ENCODE measurements around the gene PIP4K2C.
"Not testable (repeated sequence)": the region's sequence is repeated elsewhere in the genome, so short reads cannot be mapped to it uniquely, and the experiment has no call there.

PIP4K2C gene

DNA sequence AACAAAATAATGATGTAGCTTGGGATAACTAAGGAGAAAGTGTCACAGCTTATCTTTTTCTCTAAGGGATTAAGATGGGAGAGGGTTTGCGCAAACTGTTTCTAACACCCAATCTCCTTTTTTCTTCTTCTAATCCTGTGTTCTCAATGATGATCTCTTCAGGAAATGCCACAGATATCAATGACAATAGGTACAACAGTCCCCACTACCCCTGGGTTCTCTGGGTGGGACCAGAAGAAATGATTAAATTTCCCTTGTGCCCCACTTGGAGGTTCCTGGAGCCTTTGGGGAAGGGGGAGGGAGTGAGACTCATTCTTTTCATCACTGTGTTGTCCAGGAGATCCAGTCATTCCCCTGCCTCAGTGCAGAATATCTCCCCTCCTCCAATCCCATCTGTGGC, 8.6 kb upstream of the PIP4K2C start:
- DNase-seq (ENCODE audit: low spot score in 2 of 2): no peak
- Mint-ChIP-seq H3K27me3 (peaks cover 10% of the 10 kb centered on the region), H3K27ac (ENCODE audit: low read depth) (no peak overlapping the region), H3K36me3 (ENCODE audit: insufficient read depth) (no peaks in the 10 kb centered on the region), H3K4me3 (no peak overlapping the region), H3K4me1 (peaks cover 8% of the 10 kb centered on the region), H3K9me3 (no peaks in the 10 kb centered on the region)
- ATAC-seq (replicated peaks; ENCODE audit: extremely low read depth, poor library complexity, severe bottlenecking): no peak

DNA sequence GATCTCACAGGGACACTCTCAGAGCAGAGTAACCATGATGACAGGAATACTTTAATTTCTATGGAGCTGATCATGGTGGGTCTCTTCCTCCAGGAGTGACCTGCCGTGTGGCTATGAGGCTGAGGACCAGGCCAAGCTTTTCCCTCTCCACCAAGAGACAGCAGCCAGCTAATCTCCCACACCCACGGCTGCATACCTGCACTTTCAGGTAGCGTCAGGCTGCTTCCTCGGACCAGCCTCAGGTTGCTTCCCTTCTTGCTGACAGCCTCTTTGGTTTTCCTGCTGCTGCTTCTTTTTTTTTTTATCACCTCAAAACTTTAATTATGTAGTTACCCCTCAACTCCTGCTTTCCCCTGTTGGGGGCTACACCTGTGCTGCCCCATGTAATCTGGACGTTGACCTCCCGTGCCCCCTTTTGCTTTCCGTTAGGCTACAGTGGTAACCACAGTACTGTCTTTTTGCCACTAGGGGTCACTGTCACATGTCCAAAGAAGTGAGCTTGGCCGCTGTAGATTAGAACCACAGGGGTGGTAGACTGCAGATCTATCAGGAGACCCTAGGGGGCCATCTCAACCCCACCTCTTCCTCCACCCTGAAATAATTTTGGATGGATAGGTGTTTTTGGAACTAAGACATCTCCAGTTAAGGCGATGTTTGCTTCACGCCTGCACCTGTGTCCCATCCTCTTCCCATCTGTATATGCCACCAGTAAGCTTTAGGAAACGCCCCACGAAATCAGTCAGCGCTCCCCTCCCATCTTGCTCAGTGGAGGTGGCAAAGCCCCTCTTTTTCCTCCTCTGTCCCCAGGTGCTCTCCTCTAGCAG, 7.8 kb upstream of the PIP4K2C start:
- peaks cover 8% of the 10 kb centered on the region for H3K4me1 Mint-ChIP-seq
- H3K27ac Mint-ChIP-seq (ENCODE audit: low read depth): no peak overlapping the region
- peaks cover 10% of the 10 kb centered on the region for H3K27me3 Mint-ChIP-seq
- H3K36me3 Mint-ChIP-seq (ENCODE audit: insufficient read depth): no peaks in the 10 kb centered on the region
- DNase-seq (ENCODE audit: low spot score in 2 of 2) (peak; percentile 48 to 66), ATAC-seq (replicated peaks; ENCODE audit: extremely low read depth, poor library complexity, severe bottlenecking) (peak; percentile 99)
- no peak overlapping the region for H3K4me3 Mint-ChIP-seq
- H3K9me3 Mint-ChIP-seq: no peaks in the 10 kb centered on the region

DNA sequence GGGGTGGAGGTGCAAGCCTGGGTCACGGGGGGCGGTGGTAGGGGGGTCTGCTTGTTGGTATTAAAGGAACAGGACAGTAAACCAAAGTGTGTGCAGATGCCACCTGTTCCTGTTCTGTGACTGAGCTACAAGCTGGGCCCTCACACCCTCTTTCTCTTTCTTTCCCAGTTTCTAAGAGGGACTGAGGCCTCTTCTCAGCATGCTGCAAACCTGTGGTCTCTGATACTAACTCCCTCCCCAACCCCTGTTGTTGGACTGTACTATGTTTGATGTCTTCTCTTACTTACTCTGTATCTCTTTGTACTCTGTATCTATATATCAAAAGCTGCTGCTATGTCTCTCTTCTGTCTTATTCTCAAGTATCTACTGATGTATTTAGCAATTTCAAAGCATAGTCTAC, 6.9 kb upstream of the PIP4K2C start:
- peaks cover 10% of the 10 kb centered on the region for H3K27me3 Mint-ChIP-seq

DNA sequence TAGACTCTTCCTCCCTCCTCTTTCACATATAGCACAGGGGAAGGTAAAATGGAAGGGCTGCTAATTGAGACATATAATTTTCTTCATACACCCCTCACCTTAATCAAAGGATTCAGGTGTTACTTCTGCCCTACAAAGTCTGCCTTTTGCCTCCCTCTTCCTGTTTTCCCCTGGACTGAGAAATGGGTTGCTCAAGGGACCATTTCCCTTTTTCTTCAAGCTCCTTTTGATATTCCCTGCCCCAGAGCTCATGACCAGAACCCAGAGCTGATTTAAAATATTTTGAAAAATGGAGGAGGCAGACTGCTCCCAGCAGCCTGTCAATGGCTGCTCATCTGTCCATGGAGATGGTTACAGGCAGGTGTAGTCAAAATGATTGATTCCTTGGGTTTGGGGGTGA, 6.3 kb upstream of the PIP4K2C start:
- Mint-ChIP-seq H3K9me3 (no peaks in the 10 kb centered on the region), H3K27ac (ENCODE audit: low read depth) (peak overlapping the region; percentile 36), H3K36me3 (ENCODE audit: insufficient read depth) (no peaks in the 10 kb centered on the region), H3K4me1 (peaks cover 8% of the 10 kb centered on the region), H3K4me3 (no peak overlapping the region), H3K27me3 (peaks cover 10% of the 10 kb centered on the region)
- ATAC-seq (replicated peaks; ENCODE audit: extremely low read depth, poor library complexity, severe bottlenecking) (no peak), DNase-seq (ENCODE audit: low spot score in 2 of 2) (no peak)

More for the DNA sequence above, 6.9 kb upstream of the PIP4K2C start:
- DNase-seq (ENCODE audit: low spot score in 2 of 2): no peak
- H3K4me1 Mint-ChIP-seq: peaks cover 8% of the 10 kb centered on the region
- no peaks in the 10 kb centered on the region for H3K9me3 Mint-ChIP-seq
- no peaks in the 10 kb centered on the region for H3K36me3 Mint-ChIP-seq (ENCODE audit: insufficient read depth)
- H3K4me3 Mint-ChIP-seq: no peak overlapping the region
- no peak for ATAC-seq (replicated peaks; ENCODE audit: extremely low read depth, poor library complexity, severe bottlenecking)
- H3K27ac Mint-ChIP-seq (ENCODE audit: low read depth): peak overlapping the region; percentile 36

DNA sequence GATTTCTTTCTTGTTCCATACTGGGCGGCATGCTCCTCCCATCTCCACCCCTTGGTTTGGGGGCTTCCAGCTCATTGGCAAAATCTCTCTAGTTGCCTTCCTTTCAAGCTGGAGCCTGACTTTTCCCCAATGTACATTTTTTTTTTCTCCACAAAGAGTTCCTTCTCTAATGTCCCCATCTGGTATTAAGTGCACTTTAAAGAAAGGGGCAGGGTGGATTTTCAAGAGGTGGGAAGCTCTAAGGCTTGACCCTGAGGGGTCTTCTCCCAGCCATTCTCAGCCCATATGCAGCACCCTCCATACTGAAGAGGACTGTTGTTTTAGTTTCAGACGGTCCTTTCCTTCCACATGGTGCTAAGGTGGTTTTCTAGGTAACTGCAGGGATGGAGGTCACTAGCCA, 5.8 kb upstream of the PIP4K2C start:
- Mint-ChIP-seq H3K4me3 (no peak overlapping the region), H3K4me1 (peaks cover 9% of the 10 kb centered on the region), H3K36me3 (ENCODE audit: insufficient read depth) (no peaks in the 10 kb centered on the region), H3K9me3 (no peaks in the 10 kb centered on the region), H3K27ac (ENCODE audit: low read depth) (no peak overlapping the region), H3K27me3 (peaks cover 10% of the 10 kb centered on the region)
- ATAC-seq (replicated peaks; ENCODE audit: extremely low read depth, poor library complexity, severe bottlenecking) (no peak), DNase-seq (ENCODE audit: low spot score in 2 of 2) (no peak)

DNA sequence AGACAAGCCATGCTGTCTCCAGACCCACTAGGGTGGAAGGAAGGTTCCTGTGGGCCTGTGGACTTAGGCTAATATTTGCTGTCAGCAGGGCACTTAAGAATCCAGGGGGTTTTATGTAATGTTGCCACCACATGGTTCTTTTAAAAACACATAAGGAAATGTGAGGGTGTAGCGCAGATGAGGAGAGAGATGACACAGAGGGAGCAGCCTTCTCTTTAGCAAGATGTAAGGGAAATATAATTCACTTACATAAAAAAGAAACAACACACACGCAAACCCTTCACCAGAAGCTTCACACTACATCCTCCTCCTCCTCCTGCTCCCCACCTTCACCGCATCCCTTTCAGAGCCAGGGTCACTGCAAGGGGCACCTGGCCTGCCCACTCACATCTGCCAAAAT, 4.9 kb upstream of the PIP4K2C start:
- no peak overlapping the region for H3K27ac Mint-ChIP-seq (ENCODE audit: low read depth)
- H3K4me1 Mint-ChIP-seq: peaks cover 15% of the 10 kb centered on the region
- ATAC-seq (replicated peaks; ENCODE audit: extremely low read depth, poor library complexity, severe bottlenecking) (no peak), DNase-seq (ENCODE audit: low spot score in 2 of 2) (no peak)
- no peaks in the 10 kb centered on the region for H3K9me3 Mint-ChIP-seq
- H3K4me3 Mint-ChIP-seq: no peak overlapping the region
- no peaks in the 10 kb centered on the region for H3K36me3 Mint-ChIP-seq (ENCODE audit: insufficient read depth)
- H3K27me3 Mint-ChIP-seq: peaks cover 10% of the 10 kb centered on the region

DNA sequence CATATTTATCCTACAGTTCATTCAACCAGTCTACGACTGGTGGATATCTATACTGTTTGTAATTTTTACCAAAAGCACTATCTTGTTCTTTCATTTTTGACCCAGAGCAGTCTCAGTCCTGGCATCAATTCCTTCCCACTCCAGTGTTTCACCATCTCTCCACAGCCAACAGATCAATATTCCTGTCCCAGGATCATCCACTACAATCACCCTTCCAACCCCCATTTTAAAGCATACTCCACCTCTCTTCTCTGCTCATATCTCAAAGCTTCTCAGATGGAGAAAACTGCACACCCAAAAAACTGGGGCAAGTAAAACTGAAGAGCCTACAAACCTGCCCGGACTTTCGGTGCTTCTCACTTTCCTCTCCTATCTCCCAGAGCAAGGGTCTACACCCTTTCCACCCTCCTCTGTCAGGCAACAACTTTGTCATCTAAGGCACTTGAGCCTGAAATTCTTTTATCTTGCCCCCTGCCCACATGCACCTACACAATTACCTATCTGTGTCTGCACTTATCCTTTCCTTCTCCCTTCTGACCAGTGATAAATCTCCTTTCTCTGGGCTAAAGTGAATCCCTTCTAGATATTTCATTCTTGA, 4.1 kb upstream of the PIP4K2C start:
- H3K9me3 Mint-ChIP-seq: no peaks in the 10 kb centered on the region
- H3K4me3 Mint-ChIP-seq: no peak overlapping the region
- ATAC-seq (replicated peaks; ENCODE audit: extremely low read depth, poor library complexity, severe bottlenecking): no peak
- H3K36me3 Mint-ChIP-seq (ENCODE audit: insufficient read depth): peaks cover 2% of the 10 kb centered on the region
- H3K27me3 Mint-ChIP-seq: peaks cover 10% of the 10 kb centered on the region
- no peak overlapping the region for H3K27ac Mint-ChIP-seq (ENCODE audit: low read depth)
- peaks cover 21% of the 10 kb centered on the region for H3K4me1 Mint-ChIP-seq
- DNase-seq (ENCODE audit: low spot score in 2 of 2): no peak

DNA sequence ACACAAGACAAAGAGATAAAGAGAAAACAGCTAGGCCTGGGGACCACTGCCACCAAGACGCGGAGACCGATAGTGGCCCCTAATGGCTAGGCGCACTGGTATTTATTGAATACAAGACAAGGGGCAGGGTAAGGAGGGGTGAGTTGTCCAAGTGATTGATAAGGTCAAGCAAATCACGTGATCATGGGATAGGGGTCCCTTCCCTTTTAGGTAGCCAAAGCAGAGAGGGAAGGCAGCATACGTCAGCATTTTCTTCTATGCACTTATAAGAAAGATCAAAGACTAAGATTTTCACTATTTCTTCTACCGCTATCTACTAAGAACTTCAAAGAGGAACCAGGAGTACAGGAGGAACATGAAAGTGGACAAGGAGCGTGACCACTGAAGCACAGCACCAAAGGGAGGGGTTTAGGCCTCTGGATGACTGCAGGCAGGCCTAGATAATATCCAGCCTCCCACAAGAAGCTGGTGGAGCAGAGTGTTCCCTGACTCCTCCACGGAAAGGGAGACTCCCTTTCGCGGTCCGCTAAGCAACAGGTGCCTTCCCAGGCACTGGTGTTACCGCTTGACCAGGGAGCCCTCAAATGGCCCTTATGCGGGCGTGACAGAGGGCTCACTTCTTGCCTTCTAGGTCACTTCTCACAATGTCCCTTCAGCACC, 1.9 kb upstream of the PIP4K2C start:
- not testable (repeated sequence) for H3K36me3 Mint-ChIP-seq (ENCODE audit: insufficient read depth); DNase-seq (ENCODE audit: low spot score in 2 of 2); H3K9me3 Mint-ChIP-seq; H3K4me3 Mint-ChIP-seq; H3K27me3 Mint-ChIP-seq; ATAC-seq (replicated peaks; ENCODE audit: extremely low read depth, poor library complexity, severe bottlenecking); H3K27ac Mint-ChIP-seq (ENCODE audit: low read depth)
- H3K4me1 Mint-ChIP-seq: peaks cover 35% of the 10 kb centered on the region

DNA sequence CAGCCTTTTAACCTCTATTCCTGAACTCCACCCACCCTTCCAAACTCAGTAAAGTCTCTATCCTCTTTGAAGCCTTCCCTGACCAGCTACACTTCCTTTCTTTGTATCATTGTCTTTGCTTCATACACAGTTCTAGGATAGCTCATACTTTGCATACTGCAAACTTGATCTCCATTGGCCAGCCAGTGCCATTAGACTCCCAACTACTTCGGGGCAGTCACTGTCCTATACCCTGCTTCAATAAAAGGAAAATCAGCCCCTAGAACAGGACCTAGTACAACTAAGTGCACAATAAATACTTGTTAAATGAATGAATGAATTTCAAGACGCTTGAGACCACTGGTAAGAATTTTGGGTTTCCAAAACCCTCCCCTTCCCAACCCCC, 521 bp upstream of the PIP4K2C start:
- H3K27me3 Mint-ChIP-seq: no peaks in the 10 kb centered on the region
- peak overlapping the region; percentile 89 for H3K27ac Mint-ChIP-seq (ENCODE audit: low read depth)
- no peak for DNase-seq (ENCODE audit: low spot score in 2 of 2)
- peak; percentile 7 for ATAC-seq (replicated peaks; ENCODE audit: extremely low read depth, poor library complexity, severe bottlenecking)
- H3K4me3 Mint-ChIP-seq: peak overlapping the region; percentile 87
- H3K9me3 Mint-ChIP-seq: no peaks in the 10 kb centered on the region
- peaks cover 36% of the 10 kb centered on the region for H3K4me1 Mint-ChIP-seq
- H3K36me3 Mint-ChIP-seq (ENCODE audit: insufficient read depth): peaks cover 15% of the 10 kb centered on the region

DNA sequence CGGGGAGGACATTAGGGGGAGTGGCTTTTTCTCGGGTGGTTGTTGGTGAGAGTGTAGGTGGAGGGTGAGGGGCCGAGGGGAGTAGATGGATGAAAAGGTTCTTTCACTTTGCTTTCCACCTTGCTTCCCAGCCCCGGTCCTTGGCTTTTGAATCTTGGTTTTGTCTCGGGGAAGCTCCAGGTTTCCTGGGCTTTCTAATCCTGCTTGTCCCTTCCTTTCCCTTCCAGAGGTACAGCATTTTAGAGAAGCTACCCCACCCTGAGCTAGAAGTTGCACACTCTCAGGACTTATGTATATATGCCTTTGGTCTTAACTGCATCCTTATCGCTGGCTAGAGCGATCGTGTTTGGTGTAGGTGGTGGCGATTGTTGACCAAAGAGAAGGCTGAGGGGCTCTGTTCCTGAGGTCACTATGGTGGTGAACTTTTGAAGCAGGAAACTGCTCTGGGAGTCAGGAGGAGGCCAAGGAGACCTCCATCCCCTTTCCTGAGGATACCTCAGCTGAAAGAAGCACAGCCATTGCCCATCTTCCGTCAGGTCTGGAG, 862 bp downstream of the PIP4K2C start:
- Mint-ChIP-seq H3K4me3 (peak overlapping the region; percentile 87), H3K4me1 (peaks cover 36% of the 10 kb centered on the region), H3K27ac (ENCODE audit: low read depth) (peak overlapping the region; percentile 89), H3K9me3 (no peaks in the 10 kb centered on the region), H3K36me3 (ENCODE audit: insufficient read depth) (peaks cover 26% of the 10 kb centered on the region), H3K27me3 (no peaks in the 10 kb centered on the region)
- no peak for DNase-seq (ENCODE audit: low spot score in 2 of 2)
- ATAC-seq (replicated peaks; ENCODE audit: extremely low read depth, poor library complexity, severe bottlenecking): peak; percentile 10

DNA sequence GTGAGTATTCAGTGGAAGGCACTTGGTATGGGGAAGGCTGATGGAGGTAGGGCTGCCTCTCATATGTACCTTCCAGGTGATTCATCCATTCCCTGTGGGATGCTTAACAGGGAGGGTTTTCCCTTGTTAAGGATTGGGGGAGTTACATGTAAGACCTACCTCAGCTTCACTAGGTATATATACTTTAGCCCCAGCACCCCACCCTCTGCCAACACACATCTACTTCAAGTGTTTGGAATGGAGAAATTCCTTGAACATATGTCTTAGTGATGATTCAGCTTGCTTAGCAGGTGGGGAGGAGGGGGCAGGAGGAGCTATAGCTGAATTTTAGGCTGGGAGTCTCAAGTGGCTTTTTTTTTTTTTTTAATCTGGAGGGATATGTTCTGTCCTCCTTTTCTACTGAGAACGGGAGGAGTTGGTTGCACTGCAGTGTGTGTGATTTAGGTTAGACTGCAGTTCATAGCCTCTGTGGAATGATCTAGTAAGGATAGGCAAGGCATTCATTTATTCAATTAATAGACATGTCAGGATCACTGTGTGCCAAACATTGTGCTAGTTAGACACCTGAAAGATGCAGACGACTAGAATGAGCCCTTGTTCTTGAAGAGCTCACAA, 1.7 kb downstream of the PIP4K2C start:
- Mint-ChIP-seq H3K4me3 (peak overlapping the region; percentile 87), H3K4me1 (peaks cover 36% of the 10 kb centered on the region), H3K9me3 (no peaks in the 10 kb centered on the region), H3K36me3 (ENCODE audit: insufficient read depth) (peaks cover 33% of the 10 kb centered on the region), H3K27ac (ENCODE audit: low read depth) (no peak overlapping the region), H3K27me3 (no peaks in the 10 kb centered on the region)
- DNase-seq (ENCODE audit: low spot score in 2 of 2) (no peak), ATAC-seq (replicated peaks; ENCODE audit: extremely low read depth, poor library complexity, severe bottlenecking) (no peak)

DNA sequence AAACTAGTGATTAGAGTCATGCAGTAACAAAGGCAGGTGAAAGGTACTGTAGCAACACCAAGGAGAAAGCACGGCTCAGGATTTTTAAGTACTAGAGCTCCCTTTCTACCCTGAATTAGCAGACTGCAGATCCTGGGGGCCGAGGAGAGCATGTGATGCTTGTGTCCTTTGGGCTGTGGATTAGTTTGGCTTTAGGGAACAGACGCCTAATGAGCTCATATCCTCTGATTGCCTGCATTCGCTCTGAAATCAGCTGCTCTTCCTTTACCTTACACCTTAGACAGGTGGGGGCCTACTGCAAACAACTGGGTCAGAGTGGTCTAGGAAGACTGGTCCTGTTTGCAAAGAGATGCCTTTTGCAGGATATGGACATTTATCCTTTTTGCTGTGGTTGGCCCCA, 2.2 kb downstream of the PIP4K2C start:
- H3K27ac Mint-ChIP-seq (ENCODE audit: low read depth): no peak overlapping the region
- H3K4me3 Mint-ChIP-seq: no peak overlapping the region

More for the DNA sequence above, 2.2 kb downstream of the PIP4K2C start:
- no peaks in the 10 kb centered on the region for H3K9me3 Mint-ChIP-seq
- H3K27me3 Mint-ChIP-seq: no peaks in the 10 kb centered on the region
- DNase-seq (ENCODE audit: low spot score in 2 of 2) (no peak), ATAC-seq (replicated peaks; ENCODE audit: extremely low read depth, poor library complexity, severe bottlenecking) (no peak)
- peaks cover 36% of the 10 kb centered on the region for H3K4me1 Mint-ChIP-seq
- peaks cover 35% of the 10 kb centered on the region for H3K36me3 Mint-ChIP-seq (ENCODE audit: insufficient read depth)
